GM21737 (cell line): Measurements from ENCODE around the gene EMP3.

Experiments used
- ATAC-seq: cut with Tn5 transposase; IDR thresholded peaks from one replicate; pipeline ENCODE4 v1.9.1; 2021; ENCODE audit warnings: mild to moderate bottlenecking, moderate library complexity; ENCODE audit not compliant: unreplicated experiment

Gene EMP3

DNA sequence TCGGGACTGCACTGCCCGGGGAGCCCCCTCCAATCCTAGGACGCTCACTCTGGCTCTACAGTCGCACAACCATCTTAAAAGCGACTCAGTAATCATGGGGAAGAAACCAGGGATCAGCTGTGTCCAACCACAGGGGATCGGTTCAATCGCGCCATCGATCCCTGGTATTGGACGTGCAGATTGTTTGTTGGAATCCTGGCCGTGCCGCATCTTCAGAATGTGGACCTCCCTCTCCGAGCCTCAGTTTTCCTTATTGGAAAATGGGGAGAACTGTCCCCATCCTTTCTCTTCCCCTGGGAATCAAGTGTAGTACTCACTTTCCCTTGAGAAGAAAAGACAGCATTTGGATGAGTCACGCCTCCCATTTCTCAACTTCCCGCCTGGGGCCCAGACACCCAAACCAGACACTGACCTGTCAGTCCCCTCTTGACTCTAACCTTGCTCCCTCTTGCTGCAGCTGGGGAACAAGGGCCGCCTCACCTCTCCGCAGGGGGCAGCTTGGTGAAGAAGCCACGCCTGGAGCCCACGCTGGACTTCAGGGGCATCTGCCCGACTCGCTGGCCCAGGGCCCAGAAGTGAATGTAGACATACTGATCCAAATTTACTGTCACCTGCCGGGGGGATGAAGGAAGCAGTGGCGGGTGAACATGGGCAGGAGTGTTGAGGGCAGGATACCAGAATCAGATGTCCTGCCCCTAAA, 17.6 kb downstream of the EMP3 start:
- no peak for ATAC-seq

DNA sequence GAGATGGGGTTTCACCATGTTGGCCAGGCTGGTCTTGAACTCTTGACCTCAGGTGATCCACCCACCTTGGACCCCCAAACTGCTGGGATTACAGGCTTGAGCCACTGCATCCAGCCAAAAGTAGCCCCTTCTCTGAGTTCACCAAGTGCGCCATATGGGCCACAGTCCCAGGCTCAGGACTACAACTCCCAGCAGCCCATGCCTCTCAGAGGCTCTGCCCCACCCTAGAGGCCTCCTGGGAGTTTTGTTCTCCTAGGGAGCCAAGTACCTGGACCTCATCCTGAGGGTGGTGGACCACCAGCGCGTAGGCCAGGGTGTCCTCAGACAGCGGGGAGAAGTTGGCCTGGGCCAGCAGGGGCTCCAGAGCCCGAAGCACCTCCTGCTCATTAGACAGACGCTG, 19.5 kb downstream of the EMP3 start:
- ATAC-seq, result no peak

DNA sequence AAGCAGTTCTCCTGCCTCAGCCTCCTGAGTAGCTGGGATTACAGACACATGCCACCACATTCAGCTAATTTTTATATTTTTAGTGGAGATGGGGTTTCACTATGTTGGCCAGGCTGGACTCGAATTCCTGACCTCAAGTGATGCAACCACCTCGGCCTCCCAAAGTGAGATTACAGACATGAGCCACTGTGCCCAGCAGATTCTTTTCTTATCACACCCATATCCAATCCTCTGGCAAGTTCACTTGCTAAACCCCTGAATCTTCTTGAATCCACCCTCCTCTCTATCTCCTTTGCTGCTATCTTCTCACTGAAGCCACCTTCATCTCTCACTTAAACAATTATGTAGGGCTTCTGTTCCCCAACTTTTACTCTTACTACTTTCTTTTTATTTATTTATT, 20.8 kb downstream of the EMP3 start:
- ATAC-seq, result no peak

DNA sequence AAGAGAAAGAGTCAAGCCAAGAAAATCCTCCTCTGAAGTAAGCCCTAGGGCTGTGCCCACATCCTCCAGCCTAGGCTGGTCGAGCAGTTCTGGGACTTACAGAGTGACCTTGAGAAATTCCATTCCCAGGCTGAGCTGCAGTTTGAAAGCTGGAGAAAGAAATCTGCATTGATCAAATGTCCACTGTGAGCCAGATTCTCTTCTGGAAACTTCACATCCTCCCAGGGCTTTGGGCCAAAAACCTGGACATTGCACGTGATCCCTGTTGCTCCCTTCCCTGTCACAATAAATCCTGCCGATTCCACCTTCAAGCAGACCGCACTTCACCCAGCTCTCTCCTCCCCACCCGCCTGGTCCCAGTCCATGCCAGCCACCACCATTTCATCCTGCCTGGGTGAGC, 22.7 kb downstream of the EMP3 start:
- ATAC-seq, result no peak

DNA sequence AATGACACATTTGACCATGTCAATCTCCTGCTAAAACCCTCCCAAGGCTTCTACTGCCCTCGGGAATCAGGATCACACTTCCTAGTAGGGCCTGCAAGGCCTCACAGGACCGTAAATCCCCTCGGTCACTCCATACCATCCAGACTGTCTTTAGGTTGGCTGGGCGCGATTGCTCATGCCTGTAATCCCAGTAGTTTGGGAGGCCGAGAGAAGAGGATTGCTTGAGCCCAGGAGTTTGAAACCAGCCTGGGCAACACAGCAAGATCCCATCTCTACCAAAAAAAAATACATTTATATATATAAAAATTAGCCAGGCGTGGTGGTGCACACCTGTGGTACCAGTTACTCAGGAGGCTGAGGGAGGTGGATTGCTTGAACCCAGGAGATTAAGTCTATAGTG, 23.4 kb downstream of the EMP3 start:
- ATAC-seq, result no peak

DNA sequence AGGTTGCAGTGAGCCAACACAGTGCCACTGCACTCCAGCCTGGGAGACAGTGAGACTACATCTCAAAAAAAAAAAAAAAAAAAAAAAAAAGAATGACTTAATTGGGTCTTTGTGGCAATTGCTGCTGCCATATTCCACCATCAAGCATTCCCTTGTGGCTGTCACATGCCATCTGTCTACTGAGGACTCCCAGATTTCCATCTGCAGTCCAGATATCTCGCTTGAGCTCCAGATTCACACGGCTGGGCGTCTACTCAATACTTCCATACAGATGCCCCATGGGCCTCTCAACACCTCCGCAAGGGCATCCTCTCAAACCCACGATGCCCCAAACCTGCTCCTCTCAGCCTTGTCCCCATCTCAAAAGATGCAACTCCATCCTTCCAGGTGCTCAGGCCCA, 25.5 kb downstream of the EMP3 start:
- no peak for ATAC-seq

DNA sequence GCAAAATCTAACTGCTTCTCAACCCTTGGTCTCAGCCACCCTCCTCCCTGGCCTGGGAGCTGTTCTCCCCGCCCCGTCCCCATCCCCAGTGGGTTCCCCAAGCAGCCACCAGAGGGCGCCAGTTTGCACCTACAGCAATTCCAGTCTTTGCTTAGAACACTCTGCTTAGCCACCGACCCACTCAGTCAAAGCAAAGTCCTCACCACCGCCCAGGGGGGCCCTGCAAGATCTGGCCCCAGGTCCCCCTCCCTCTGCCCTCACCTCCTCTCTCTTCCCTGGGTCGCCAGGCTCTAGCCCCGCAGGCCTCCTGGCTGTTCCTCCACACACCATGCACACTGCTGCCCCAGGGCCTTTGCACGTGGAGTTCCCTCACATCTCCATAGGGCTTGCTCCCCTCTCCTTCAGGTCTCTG, 26.0 kb downstream of the EMP3 start:
- no peak for ATAC-seq

DNA sequence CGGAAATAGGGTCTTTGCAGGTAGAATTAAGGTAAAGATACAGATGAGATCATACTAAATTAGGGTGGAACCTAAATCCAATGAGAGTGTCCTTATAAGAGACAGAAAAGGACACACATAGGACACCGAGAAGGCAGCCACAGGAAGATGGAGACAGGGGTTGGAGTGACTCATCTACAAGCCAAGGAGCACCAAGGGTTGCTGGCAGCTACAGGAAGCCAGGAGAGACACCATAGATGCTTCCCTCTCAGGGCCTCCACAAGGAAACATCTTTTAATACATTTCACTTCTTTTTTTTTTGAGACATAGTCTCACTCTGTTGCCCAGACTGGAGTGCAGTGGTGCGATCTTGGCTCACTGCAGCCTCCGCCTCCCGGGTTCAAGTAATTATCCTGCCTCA, 28.3 kb downstream of the EMP3 start:
- no peak for ATAC-seq

DNA sequence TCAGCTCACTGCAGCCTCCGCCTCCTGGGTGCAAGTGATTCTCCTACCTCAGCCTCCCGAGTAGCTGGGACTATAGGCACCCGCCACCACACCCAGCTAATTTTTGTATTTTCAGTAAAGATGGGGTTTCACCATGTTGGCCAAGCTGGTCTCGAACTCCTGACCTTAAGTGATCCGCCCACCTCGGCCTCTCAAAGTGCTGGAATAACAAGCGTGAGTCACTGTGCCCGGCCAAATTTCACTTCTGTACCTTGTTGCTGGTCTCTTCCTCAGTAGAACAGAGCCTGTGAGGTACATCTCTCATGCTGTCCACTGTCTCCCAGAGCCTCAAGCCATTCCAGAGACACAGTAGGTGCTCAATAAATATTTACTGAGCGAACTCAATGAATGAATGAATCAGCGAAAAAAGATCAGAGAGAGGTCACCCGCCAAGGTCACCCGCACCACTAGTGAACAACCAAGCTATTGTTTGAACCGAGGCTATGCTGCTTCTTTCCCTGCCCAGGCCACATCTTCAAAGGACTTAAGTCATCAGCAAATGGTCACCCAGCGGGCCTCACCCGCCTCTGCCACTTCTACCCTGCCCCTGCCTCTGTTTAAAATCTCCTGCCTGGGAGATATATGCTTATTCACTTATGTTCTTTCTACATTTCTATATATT, 29.1 kb downstream of the EMP3 start:
- no peak for ATAC-seq

DNA sequence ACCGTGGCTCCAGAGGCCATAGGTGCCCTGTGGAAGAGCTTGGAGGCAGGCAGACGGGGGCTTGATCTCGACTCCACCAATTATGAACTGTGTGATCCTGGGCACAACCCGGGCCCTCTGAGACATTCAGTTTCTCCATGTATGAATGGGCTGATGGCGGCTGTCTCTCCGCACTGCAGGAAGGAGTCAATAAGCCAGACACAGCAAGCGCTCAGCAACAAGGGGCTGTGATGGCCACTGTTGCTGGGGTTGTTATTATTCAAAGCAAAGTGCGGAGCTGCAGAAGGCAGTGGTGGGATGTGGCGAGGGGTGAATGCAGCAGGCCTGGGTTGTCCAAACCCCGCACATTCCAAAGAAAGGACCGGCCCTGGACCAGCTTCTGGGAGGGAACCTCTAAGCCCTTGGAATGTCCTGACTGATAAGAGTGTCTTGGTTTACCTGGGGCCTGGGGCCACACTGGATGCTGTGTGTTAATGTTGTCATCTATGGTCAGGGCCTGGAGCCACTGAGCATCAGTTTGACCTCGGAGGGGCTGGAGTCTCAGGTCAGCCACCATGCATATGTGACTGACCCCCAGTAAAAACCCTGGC, 30.1 kb downstream of the EMP3 start:
- no peak for ATAC-seq

DNA sequence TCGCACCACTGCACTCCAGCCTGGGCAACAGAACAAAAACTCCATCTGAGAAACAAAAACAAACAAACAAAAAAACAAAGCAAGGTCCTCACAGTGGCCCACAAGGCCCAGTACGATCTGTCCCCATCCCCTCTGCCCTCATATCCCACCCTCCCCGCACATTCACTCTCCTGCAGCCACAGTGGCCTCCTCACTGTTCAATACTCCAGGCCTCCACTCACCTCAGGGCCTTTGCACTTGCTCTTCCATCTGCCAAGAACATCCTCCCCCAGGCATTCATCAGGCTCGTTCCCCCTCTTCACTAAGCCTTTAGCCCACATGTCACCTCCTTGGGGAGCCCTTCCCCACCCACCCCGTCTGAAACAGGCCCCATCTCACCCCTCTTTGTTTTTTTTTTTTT, 33.8 kb downstream of the EMP3 start:
- ATAC-seq, result no peak

DNA sequence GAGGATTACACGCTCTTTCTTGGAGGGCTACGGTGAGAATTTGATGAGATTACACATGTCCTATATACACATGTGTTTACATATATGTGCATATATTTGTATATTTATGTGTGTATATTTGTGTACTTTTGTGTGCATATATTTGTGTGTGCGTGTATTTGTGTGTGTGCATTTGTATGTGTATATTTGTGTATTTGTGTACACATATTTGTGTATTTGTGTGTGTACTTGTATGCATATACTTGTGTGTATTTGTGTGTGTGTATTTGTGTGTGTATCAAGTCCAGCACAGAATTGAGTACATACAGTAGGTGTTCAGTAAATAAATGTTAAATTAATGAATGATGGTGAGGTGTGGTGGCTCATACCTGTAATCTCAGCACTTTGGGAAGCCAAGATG, 36.6 kb downstream of the EMP3 start:
- no peak for ATAC-seq

DNA sequence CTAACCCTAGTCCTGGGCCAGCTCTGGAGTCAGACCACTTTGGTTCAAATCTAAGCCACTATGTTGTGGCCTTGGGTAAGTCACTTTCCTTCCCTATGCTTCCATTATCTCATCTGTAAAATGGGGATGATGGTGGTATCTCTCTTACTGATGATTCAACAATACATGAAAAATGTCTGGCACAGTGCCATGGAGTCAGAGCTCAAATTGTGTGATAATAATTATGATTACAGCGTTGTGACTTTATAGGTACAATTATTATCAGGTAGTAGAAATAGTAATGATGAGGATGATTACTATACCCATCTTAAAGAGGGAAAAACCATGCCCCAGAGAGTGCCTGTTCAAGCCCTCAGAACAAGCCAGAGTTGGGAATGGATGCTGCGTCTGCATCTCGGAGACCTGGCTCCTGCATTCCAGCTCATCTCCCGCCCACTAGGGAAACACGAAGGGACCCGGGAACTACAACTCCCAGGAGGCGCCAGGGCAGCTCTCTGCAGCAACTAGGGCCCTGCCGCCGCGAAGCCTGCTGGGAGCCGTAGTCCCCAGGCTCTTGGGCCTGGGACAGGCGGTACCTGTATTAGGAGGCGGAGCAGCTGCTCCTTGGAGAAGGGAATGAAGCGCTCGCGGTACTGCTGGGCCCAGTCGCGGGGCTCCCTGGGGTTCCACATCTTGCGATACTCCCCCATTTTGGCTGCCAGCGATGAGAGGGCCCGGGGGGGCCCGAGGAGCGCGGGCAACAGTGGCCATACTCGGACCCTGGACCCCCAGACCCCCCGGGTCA, 37.6 kb downstream of the EMP3 start:
- ATAC-seq, result peak; percentile 59

DNA sequence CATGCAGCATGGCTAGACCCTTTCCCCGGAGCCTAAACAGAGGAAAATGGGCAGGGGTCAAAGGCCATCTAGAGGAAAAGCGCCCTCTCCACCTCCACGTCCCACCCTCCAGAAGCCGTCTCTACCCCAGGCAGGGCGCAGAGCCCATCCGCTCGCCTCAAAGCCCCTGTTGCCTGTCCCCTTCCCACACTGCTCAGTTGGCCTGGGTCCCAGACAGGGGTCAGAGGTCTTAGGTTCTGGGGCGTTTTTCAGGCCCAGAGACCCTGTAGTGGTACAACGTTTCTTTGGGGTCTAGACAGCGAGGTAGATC, 38.1 kb downstream of the EMP3 start:
- ATAC-seq, result peak; percentile 2

DNA sequence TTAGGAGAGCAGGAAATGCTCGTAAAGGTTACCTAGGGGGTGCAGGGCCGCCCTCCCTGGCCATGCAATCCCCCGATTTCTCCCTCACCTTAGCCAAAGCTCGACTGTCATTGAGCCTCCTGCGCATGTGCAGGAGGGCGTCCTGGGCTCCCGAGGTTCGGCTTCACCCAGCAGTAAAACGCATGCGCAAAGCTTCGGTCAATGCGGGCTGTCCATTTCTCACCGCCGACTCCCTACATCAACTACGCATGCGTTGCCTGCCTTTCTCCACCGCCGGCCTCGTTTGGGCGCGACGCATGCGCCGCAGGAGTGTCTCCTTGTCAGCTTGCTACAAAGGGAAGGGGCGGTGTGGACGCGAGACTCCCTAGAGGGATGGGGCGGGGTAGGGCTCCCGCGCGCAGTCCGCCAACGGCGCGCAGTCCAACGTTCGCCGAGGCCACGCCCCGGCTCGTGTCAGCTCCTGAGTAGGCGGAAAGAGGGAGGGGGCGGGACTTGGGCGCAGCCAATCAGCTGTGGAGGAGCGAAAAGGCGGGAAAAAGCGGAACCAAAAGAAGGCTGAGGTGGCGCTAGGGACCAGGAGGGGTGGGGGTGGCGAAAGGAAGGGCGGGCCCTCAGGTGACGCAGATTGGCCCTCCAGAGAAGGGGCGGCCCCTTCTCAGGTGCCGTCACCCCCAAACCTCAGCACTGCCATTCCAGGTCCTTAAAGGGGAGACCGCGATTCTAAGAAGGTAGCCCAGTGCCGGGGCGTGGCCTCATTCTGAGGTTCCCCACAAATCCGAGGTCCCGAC, 38.7 kb downstream of the EMP3 start, which contains the start of the genes SYNGR4 and TMEM143:
TSS of gene SYNGR4 (plus strand) at position 558 of the 788 bp plus-strand sequence. CDS start 1,476 bp downstream, outside the sequence.
TSS of gene TMEM143 (minus strand) at position 131 of the 788 bp plus-strand sequence. CDS start at position 111, 20 bp downstream.
- peak; percentile 77 for ATAC-seq

DNA sequence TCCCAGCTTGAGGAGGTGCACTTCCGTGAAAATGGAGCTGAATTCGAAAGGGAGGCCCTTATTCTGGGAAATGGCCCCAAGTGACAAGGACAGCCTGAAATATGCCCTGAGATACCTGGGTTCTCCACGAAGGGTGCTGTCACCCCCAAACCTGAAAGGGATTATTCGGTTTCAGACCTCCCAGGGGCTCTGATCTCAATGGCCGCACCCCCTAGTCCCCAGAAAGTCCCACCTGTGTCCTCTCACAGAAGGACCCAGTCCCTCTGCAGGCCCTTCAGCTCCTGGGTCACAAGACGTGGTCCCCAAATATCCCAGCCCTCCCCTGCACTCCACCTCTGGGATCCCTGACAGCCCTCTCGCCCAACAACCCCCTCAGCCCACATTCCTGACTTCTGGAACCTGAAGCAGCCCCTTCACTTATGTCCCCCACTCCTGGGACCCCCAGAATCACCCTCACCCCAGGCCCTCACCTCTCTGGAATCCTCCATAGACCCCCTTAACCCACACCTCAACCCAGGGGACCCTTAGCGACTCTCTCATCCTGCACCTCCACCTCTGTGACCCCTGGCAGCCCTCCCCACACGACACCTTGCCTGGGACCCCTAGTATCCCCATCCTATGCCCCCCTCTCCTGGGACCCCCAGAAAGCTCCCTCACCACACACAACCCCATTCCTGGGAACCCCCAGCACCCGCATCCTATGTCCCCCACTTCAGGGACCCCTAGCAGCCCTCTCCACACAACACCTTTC, 39.4 kb downstream of the EMP3 start:
- ATAC-seq, result no peak

DNA sequence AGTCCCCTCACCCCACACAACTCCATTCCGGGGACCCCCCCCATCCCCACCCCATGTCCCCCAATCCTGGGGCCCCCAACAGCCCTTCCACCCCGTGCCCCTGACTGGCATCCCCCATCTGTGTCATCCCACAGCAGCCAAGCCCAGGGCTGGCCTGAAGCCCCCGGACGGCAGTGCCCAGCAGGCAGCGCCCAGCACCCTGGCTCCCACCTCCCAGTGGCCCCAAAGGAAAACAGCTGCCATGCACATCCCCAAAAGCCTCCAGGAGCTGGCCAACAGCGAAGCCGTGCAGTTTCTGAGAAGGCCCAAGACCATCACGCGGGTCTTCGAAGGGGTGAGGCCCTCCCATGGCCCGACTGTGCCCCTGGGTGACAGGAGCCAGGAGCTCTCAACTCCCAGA, 40.2 kb downstream of the EMP3 start:
- ATAC-seq, result no peak

DNA sequence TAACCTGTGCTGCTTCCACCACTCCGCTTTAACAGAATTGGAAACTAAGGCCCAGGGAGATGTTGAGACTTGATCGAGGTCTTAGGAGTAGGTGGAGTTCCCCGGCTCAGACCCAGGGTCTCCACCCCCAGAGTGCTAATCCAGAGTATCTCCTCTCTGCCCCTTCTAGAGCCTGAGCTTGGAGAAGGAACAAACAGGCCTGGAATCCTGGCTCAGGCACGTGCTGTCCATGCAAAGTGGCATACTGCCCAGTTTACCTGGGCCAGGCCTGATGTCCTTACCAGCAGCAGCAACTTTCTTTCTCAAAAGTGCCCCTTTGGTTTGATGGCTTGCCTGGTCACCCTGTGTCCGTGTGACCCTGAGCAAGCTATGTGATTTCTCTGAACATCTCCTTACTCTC, 42.5 kb downstream of the EMP3 start:
- no peak for ATAC-seq

DNA sequence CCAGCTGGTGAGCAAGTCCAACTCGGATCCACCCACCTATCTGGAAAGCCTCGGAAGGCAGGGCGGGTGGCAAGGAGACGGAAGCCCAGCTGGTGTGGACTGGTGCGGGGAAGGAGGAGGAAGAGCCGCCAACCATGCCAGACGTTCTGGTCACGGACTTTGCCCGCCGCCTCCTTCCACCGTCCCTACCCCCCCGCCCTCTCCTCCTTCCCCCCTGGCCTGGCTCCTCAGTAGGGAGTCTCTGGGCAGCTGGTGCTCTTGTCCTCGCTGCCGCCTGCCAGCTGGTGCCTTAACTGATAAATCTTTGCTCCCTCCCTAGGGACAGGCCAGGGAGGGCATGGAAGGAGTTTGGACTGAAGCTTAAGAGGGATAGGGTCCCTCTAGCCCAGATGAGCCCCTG, 43.6 kb downstream of the EMP3 start:
- no peak for ATAC-seq

DNA sequence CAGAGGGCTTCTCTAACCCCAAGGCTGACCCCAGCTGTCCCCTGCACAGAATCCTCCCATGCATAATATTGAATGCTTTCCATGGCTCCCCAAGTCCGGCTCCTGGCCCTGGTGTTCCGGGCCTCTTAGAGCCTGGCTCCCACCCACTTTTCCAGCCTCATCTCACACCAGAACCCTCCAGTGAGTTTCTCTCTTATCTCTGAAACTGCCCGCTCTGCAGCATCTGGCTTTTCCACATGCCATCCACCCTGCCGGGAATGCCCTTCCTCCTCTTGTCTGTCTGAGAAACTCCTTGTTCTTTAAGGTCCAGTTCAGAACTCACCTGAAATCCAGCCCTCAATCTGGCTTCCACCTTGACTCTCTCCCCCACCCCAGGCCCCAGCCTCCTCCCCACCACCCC, 45.6 kb downstream of the EMP3 start:
- no peak for ATAC-seq
